ENCODE measurements around the gene GLIPR1.
"Not testable (repeated sequence)": the region's sequence is repeated elsewhere in the genome, so short reads cannot be mapped to it uniquely, and the experiment has no call there.

GLIPR1 gene

DNA sequence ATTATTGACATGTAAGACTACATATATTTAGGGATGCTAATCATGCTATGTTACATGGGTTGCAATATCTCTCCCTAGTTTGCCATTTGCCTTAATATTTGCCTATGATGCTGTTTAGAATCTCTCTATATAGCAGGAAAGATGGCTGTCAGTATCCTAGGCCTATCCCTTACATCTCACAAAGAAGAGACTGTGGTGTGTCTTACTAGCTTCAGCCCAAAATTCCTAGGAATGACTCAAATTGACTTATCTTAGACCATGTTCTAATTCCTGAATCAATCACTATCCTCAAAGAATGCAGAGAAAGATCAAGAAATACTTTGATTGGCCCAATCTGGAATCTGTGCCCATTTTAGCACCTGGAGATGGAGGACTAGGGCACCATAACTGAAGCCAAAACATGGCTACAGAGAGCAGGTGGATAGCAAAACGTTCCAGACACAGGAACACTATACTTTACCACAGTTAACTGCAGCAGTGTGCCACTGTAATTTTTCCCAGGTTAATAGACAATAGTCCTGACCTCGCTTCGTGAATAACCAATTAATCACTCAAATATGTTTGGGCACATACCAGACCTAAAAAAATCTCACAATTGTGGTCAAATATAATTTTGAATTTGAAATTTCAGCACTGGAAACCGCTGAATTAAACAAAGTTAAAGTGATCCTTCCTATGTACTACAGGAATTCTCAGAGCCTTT lies 32.7 kb upstream of the GLIPR1 start:
- TF ChIP-seq JUND (IDR thresholded peaks at IDR 0.05; ENCODE audit: low read depth), result no peak
- no peak for DNase-seq (ENCODE audit: low read depth in 1 of 2, low spot score in 1 of 2)
- in situ Hi-C loops (cut with HindIII; ENCODE audit: low pct_unique_long_range_greater_than_20kb, low sequenced_read_pairs), result no loop called here

DNA sequence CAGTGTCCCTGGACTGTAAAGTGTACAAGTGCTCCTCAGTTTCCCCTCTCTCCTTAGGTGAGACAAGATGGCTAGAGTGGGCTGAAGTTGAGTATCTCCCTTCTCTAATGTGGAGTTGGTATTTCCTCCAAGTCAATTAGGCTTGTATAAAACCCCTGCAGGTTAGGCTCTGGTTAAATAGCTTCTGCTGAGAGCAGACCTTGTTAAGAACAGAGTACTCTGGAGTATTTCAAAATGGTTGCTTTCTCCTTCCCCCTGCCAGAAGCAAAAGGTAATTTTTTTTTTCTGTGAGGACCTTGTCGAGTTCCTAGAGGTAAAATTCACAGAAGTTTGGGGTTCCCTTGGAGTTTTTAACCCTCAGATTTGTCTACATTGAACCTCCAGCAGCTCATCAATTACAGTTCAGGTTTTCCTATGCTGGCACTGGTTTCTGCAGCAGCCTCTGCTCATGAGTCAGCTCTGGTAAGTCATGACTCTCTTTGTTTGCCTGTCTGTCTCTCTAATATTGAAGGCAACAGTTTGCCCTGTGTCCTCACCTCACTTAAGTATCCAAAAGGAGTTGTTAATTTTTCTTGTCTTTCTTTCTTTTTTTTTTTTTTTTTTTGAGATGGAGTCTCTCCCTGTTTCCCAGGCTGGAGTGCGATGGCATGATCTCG lies 27.8 kb upstream of the GLIPR1 start:
- in situ Hi-C loops (cut with HindIII; ENCODE audit: low pct_unique_long_range_greater_than_20kb, low sequenced_read_pairs), result no loop called here
- no peak for DNase-seq (ENCODE audit: low read depth in 1 of 2, low spot score in 1 of 2)
- TF ChIP-seq JUND (IDR thresholded peaks at IDR 0.05; ENCODE audit: low read depth), result no peak

DNA sequence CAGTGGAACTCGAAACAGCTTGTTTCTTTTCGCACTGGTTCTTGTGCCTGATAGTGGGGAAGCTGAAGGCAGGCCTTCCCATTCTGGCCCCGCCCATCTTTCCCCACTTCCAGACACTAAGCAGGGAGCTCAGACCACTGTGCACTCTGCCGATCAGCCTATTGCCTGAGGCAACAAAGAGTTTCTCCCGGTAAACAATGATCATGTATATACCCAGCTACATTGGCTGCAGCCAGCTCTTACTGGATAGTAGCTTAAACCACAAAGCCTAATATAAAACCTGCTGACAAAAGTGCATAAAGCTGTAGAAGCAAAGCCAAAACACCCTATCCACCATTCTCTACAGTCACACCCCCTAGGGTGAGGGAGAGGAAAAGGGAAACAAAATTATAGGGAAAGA lies 24.7 kb upstream of the GLIPR1 start:
- DNase-seq (ENCODE audit: low read depth in 1 of 2, low spot score in 1 of 2), result no peak
- in situ Hi-C loops (cut with HindIII; ENCODE audit: low pct_unique_long_range_greater_than_20kb, low sequenced_read_pairs), result no loop called here
- no peak for TF ChIP-seq JUND (IDR thresholded peaks at IDR 0.05; ENCODE audit: low read depth)

DNA sequence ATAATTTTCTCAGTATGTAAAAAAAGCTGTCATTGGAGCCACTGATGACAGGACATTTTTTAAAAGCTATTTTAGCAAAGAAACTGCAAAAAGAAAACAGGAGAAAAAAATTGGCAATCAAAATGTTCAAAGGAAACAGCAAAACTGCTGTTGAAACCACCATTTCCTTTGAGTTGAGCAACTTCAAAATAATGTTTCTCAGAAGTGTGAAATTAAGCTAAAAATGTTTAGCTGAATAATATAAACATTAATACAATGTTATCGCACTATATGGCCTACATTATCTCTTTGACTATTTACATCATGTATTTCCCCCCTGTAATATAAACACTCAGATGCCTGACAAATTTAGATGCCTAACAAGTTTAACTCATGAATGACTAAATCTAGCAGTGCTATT lies 23.4 kb upstream of the GLIPR1 start:
- in situ Hi-C loops (cut with HindIII; ENCODE audit: low pct_unique_long_range_greater_than_20kb, low sequenced_read_pairs), result no loop called here
- no peak for DNase-seq (ENCODE audit: low read depth in 1 of 2, low spot score in 1 of 2)
- no peak for TF ChIP-seq JUND (IDR thresholded peaks at IDR 0.05; ENCODE audit: low read depth)

DNA sequence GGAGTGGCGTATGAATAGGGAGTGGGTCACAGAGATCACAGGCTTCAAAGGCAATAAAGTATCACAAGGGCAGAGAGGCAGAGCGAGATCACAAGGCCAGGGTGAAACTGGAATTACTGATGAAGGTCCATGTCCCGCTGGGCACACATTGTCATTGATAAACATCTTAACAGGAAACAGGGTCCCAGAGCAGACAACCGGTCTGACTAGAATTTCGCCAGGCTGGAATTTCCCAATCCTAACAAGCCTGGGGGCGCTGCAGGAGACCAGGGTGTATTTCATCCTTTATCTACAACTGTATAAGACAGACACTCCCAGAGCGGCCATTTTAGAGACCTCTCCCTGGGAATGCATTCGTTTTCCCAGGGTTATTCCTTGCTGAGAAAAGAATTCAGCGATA lies 22.7 kb upstream of the GLIPR1 start:
- in situ Hi-C loops (cut with HindIII; ENCODE audit: low pct_unique_long_range_greater_than_20kb, low sequenced_read_pairs), result not testable (repeated sequence)
- peak in 1 of 2 experiments; percentile 39 for DNase-seq (ENCODE audit: low read depth in 1 of 2, low spot score in 1 of 2)

DNA sequence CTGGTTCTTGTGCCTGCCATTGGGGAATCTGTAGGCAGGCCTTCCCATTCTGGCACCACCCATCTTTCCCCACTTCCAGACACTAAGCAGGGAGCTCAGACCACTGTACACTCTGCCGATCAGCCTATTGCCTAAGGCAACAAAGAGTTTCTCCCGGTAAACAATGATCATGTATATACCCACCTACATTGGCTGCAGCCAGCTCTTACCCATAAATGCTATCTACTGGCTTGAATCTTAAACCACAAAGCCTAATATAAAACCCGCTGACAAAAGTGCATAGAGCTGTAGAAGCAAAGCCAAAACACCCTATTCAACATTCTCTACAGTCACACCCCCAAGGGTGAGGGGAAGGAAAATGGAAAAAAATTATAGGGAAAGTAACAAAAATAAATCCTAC lies 20.8 kb upstream of the GLIPR1 start:
- no peak for TF ChIP-seq JUND (IDR thresholded peaks at IDR 0.05; ENCODE audit: low read depth)
- in situ Hi-C loops (cut with HindIII; ENCODE audit: low pct_unique_long_range_greater_than_20kb, low sequenced_read_pairs), result no loop called here
- DNase-seq (ENCODE audit: low read depth in 1 of 2, low spot score in 1 of 2), result no peak

DNA sequence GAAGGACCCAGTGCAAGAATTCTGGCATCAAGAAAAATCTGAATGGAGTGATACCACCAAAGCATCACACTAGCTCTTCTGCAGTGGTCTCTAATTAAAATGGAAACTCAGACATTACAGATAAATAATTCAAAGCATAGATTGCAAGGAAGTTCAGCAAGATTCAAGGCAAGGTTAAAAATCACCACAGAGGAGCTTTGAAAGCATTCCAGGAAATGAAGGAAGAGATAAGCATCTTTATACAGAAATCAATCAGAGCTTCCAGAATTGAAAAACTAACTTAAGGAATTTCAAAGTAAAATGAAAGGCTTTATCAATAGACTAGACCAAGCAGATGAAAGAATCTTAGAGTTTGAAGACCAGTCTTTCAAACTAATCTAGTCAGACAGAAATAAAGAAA lies 20.4 kb upstream of the GLIPR1 start:
- no peak for TF ChIP-seq JUND (IDR thresholded peaks at IDR 0.05; ENCODE audit: low read depth)
- in situ Hi-C loops (cut with HindIII; ENCODE audit: low pct_unique_long_range_greater_than_20kb, low sequenced_read_pairs), result no loop called here
- no peak for DNase-seq (ENCODE audit: low read depth in 1 of 2, low spot score in 1 of 2)

DNA sequence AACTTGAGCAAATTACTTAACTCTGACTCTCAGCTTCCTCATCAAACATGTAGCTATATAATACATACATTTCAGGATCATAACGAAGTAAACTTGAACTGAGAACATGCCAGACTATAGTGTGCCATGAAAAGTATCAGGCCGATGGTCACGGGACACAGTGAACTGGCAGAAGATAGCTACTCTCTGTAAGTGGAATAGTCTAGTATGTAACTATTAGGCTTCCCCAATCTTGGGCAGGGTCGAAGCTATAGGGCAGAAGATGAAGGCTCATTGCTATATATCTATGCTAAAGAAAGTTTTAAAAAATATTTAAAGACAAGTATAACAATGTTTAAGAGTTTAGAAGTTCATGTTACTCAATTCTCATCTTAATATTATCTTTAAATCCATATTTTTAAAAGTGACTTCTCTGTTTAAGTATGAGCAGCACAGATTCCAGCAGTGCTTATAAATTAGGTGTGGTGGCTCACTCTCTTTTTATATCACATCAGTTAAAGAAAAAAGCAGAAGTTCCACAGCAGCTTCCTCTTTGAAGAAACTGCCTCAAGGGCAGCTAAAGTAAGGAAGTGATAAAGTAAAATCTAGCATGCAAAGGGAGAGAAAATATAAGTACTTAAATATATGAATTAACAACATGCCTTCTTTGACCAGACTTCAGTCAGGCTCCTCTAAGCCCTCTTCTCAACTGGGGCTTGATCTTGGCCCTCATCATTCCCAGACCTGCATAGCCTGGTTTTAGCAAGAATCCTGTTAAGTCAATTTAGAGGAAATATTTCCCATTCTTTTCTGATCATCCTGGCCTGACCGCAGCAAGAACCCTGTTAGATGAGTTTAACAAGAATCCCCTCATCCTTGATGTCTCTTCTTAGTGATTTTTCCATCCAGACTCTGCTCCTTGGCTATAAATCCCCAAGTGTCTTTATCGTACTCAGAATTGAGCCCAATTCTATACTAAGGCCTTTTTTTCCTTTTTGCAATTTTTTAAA lies 8.4 kb upstream of the GLIPR1 start:
- in situ Hi-C loops (cut with HindIII; ENCODE audit: low pct_unique_long_range_greater_than_20kb, low sequenced_read_pairs), result no loop called here
- no peak for DNase-seq (ENCODE audit: low read depth in 1 of 2, low spot score in 1 of 2)
- TF ChIP-seq JUND (IDR thresholded peaks at IDR 0.05; ENCODE audit: low read depth), result no peak

DNA sequence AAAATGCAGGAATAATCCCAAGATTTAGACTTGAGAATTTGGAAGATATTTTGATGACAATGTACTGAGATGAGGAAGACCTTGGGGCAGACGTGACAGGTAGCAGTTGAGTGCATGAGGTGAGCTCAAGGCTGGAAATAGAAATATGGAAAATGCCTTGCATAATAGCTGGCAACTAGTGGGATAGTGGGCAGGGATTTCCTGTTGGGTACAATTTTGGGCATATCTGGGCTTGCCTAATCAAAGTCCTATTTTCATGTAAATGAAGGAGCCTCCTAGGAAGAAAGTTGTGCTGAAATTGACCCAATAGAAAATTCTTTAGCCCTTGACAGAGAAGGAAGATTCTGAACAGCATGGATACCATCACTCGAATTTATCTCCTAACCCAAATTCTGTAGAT lies 6.4 kb upstream of the GLIPR1 start:
- no peak for DNase-seq (ENCODE audit: low read depth in 1 of 2, low spot score in 1 of 2)
- in situ Hi-C loops (cut with HindIII; ENCODE audit: low pct_unique_long_range_greater_than_20kb, low sequenced_read_pairs), result no loop called here
- no peak for TF ChIP-seq JUND (IDR thresholded peaks at IDR 0.05; ENCODE audit: low read depth)

DNA sequence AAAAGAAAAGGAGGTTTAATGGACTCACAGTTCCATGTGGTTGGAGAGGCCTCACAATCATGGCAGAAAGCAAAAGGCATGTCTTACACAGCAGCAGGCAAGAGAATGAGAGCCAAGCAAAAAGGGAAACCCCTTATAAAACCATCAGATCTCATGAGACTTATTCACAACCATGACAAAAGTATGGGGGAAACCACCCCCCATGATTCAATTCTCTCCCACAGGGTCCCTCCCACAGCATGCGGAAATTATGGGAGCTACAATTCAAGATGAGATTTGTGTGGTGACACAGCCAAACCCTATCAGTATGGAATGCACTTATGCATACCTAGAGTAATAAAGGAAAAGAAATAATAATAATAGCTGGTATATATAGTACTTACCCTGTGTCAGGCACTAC lies 4.5 kb upstream of the GLIPR1 start:
- in situ Hi-C loops (cut with HindIII; ENCODE audit: low pct_unique_long_range_greater_than_20kb, low sequenced_read_pairs), result no loop called here
- no peak for TF ChIP-seq JUND (IDR thresholded peaks at IDR 0.05; ENCODE audit: low read depth)
- DNase-seq (ENCODE audit: low read depth in 1 of 2, low spot score in 1 of 2), result no peak

DNA sequence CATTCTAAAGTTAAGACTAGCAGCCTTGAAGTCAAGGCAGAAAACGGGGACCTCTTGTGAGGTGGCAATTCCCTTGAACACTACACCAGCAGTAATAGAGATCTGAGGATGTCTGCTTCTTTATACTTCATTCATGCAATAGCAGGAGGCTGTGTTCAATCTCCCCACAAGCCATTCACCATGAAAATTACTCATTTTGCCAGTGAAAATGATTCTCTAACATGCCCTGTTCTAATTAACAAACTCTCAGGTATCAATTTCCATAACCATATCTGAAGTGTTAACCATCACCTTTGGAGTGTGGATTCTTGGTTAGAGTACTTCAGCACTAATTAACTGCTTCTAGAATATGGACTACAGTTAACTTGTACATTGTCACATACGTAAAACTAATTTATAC lies 3.4 kb upstream of the GLIPR1 start:
- DNase-seq (ENCODE audit: low read depth in 1 of 2, low spot score in 1 of 2), result no peak
- in situ Hi-C loops (cut with HindIII; ENCODE audit: low pct_unique_long_range_greater_than_20kb, low sequenced_read_pairs), result no loop called here
- TF ChIP-seq JUND (IDR thresholded peaks at IDR 0.05; ENCODE audit: low read depth), result no peak

DNA sequence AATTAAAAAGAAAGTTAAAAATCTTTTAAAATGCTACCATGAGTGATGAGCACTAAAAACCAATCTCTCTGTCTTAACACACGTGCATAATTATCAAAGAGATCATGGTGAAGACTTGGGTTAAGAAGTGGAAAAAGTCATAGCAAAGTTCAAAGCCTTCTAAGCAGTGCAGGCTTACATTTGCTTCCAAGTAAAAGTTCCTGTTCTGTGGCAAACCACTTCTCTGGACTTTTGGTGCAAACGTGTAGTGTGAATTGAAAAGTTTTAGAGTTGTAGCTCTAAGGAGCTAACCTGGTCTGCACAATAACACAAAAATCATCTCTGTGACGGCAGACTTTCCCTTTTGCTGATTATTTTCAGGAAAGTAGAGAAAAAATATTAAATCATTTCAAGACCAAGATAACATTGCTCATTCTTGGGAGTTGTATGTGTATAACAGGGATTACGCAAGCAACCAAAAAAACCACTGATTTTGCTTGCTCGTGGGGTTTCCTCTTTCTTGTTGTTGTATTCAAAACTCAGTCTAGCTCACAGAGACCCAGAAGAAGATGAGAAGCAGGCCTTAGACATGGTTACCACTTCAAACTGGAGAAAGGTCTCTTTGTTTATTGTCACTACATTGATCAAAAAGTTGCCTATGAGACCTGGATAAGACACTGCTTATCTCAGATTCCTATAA lies 2.3 kb upstream of the GLIPR1 start:
- in situ Hi-C loops (cut with HindIII; ENCODE audit: low pct_unique_long_range_greater_than_20kb, low sequenced_read_pairs), result no loop called here
- no peak for TF ChIP-seq JUND (IDR thresholded peaks at IDR 0.05; ENCODE audit: low read depth)
- DNase-seq (ENCODE audit: low read depth in 1 of 2, low spot score in 1 of 2), result no peak

Measured in T47D (cell line).